Measurements from ENCODE around the gene SCAF4.

SCAF4 gene

GRCh38 chr21:31629972-31630711, 101.8 kb downstream of the SCAF4 start:
- POLR2A ChIA-PET = no interaction called here
- no peak for TF ChIP-seq CTCF (IDR thresholded peaks at IDR 0.05; ENCODE audit: control extremely low read depth, extremely low read depth, low read depth, missing control alignments)
- CTCF ChIA-PET = interaction anchor here (1.2 kb wide), 1 partner anchor 25 kb away, joined by 4 read pairs; no protein-coding TSS in a partner anchor
- DNase-seq (ENCODE audit: extremely low spot score) = no peak

- CTCF ChIA-PET = no interaction called here
- TF ChIP-seq CTCF (IDR thresholded peaks at IDR 0.05; ENCODE audit: control extremely low read depth, extremely low read depth, low read depth, missing control alignments) = no peak
- no peak for DNase-seq (ENCODE audit: extremely low spot score)
- POLR2A ChIA-PET = no interaction called here
Measured at GRCh38 chr21:31624961-31625491, 106.9 kb downstream of the SCAF4 start.

GRCh38 chr21:31624181-31624580, 107.7 kb downstream of the SCAF4 start:
- ChIA-PET CTCF (interaction anchor here (1.4 to 2.4 kb wide), 4 partner anchors 10 to 21 kb away, joined by 4 to 8 read pairs (median 5); no protein-coding TSS in a partner anchor), POLR2A (interaction anchor here (1.0 kb wide), 1 partner anchor 45 kb away, joined by 3 read pairs; no protein-coding TSS in a partner anchor)
- no peak for TF ChIP-seq CTCF (IDR thresholded peaks at IDR 0.05; ENCODE audit: control extremely low read depth, extremely low read depth, low read depth, missing control alignments)
- no peak for DNase-seq (ENCODE audit: extremely low spot score)

- CTCF ChIA-PET = interaction anchor here (1.4 to 2.4 kb wide), 4 partner anchors 10 to 21 kb away, joined by 4 to 8 read pairs (median 5); no protein-coding TSS in a partner anchor
- POLR2A ChIA-PET = interaction anchor here (1.0 kb wide), 1 partner anchor 45 kb away, joined by 3 read pairs; no protein-coding TSS in a partner anchor
- DNase-seq (ENCODE audit: extremely low spot score) = peak; percentile 41
- TF ChIP-seq CTCF (IDR thresholded peaks at IDR 0.05; ENCODE audit: control extremely low read depth, extremely low read depth, low read depth, missing control alignments) = peak; percentile 39
Measured at GRCh38 chr21:31623664-31624063, 108.3 kb downstream of the SCAF4 start.

- no peak for DNase-seq (ENCODE audit: extremely low spot score)
- CTCF ChIA-PET = interaction anchor here (1.8 to 2.4 kb wide), 2 partner anchors 9 to 12 kb away, joined by 6 to 8 read pairs; no protein-coding TSS in a partner anchor
Measured at GRCh38 chr21:31622397-31622796, 109.5 kb downstream of the SCAF4 start.

More at GRCh38 chr21:31622397-31622796, 109.5 kb downstream of the SCAF4 start:
- POLR2A ChIA-PET = no interaction called here
- TF ChIP-seq CTCF (IDR thresholded peaks at IDR 0.05; ENCODE audit: control extremely low read depth, extremely low read depth, low read depth, missing control alignments) = no peak
